SK-N-SH (cell line): ENCODE results near the gene PCLAF. TPM values are rescaled to one million over a fixed set of nuclear protein-coding genes. Genes with fewer than 3 reads are reported as not detected.

Experiments used
- CTCF ChIA-PET: fragments of 300-600, 350-600 bp; formaldehyde crosslinking; extraction: SDS; loops from one replicate; lab custom pipeline; 2021; lab: Yijun Ruan, JAX
- POLR2A ChIA-PET: fragments of 350-600 bp; sonication (Branson Sonifier 250); formaldehyde crosslinking; extraction: SDS; loops from one replicate; lab custom pipeline; 2020; ENCODE audit warnings: antibody characterized with exemption, inconsistent platforms; lab: Yijun Ruan, JAX
- DNase-seq: peaks from one replicate; pipeline ENCODE4 v3.0.0; 2012
- H2AFZ ChIP-seq: fragments of 200-600 bp; sonication (generic); 2 replicates; pipeline ENCODE4 v1.8.1; 2016; ENCODE audit warnings: antibody characterized with exemption, mild to moderate bottlenecking, low read depth
- H3F3A ChIP-seq: fragments of 200-600 bp; sonication (generic); replicated peaks from 2 replicates; pipeline ENCODE3; 2016; ENCODE audit warnings: antibody characterized with exemption, mild to moderate bottlenecking; ENCODE audit not compliant: insufficient read depth
- H3K27ac ChIP-seq, 2 experiments: fragments of 200-500 bp in 1 of 2; fragments of 200-600 bp in 1 of 2; sonication (Bioruptor generic) in 1 of 2; sonication (generic), shearing (Covaris generic) in 1 of 2; 2 replicates each; pipeline versions ENCODE4 v1.5.1 to v1.6.1; 2014 to 2016; ENCODE audit warnings: low read depth in 2 of 2, inconsistent platforms in 1 of 2, low read length in 1 of 2, mild to moderate bottlenecking in 1 of 2, mixed read lengths in 1 of 2
- H3K27me3 ChIP-seq: fragments of 200-600 bp; sonication (generic), shearing (Covaris generic); 2 replicates; pipeline ENCODE4 v1.6.1; 2016; ENCODE audit warnings: mixed run types; ENCODE audit not compliant: insufficient read depth
- H3K36me3 ChIP-seq, 2 experiments: fragments of 200-500 bp in 1 of 2; fragments of 200-600 bp in 1 of 2; sonication (Bioruptor generic) in 1 of 2; sonication (generic) in 1 of 2; replicated peaks in 1 of 2; 2 replicates each; pipeline versions ENCODE3 to v1.5.1; 2014 to 2016; ENCODE audit warnings: low read length in 1 of 2, mild to moderate bottlenecking in 1 of 2; ENCODE audit not compliant: insufficient read depth in 2 of 2, control insufficient read depth in 1 of 2
- H3K4me1 ChIP-seq, 2 experiments: fragments of 200-500 bp in 1 of 2; fragments of 200-600 bp in 1 of 2; sonication (Bioruptor generic) in 1 of 2; sonication (generic), shearing (Covaris generic) in 1 of 2; 2 replicates each; pipeline versions ENCODE4 v1.5.1 to v1.6.1; 2014 to 2016; ENCODE audit warnings: low read depth in 1 of 2, low read length in 1 of 2, mixed run types in 1 of 2; ENCODE audit not compliant: insufficient read depth in 2 of 2, control insufficient read depth in 1 of 2
- H3K4me2 ChIP-seq: fragments of 200-600 bp; sonication (generic), shearing (Covaris generic); 2 replicates; pipeline ENCODE4 v1.6.1; 2017; ENCODE audit warnings: mixed run types
- H3K4me3 ChIP-seq, 2 experiments: fragments of 200-500 bp in 1 of 2; fragments of 200-600 bp in 1 of 2; sonication (Bioruptor generic) in 1 of 2; sonication (generic), shearing (Covaris generic) in 1 of 2; 2 replicates each; pipeline versions ENCODE4 v1.5.1 to v1.8.1; 2014 to 2016; ENCODE audit warnings: low read depth in 2 of 2, inconsistent platforms in 1 of 2, low read length in 1 of 2, mild to moderate bottlenecking in 1 of 2, mixed read lengths in 1 of 2, moderate library complexity in 1 of 2
- H3K79me2 ChIP-seq: fragments of 200-600 bp; sonication (generic); 2 replicates; pipeline ENCODE4 v1.8.1; 2017; ENCODE audit warnings: mild to moderate bottlenecking; ENCODE audit not compliant: insufficient read depth
- H3K9ac ChIP-seq: fragments of 200-600 bp; sonication (generic); 2 replicates; pipeline ENCODE4 v1.6.1; 2017; ENCODE audit warnings: mixed run types
- H3K9me2 ChIP-seq: fragments of 200-600 bp; sonication (generic); 2 replicates; pipeline ENCODE4 v1.6.1; 2017; ENCODE audit warnings: mixed run types
- H3K9me3 ChIP-seq: fragments of 200-600 bp; sonication (generic); 2 replicates; pipeline ENCODE4 v1.6.1; 2017; ENCODE audit warnings: mixed run types, mild to moderate bottlenecking, moderate library complexity
- H4K20me1 ChIP-seq: fragments of 200-600 bp; sonication (generic); 2 replicates; pipeline ENCODE4 v1.6.1; 2017; ENCODE audit warnings: mild to moderate bottlenecking, mixed run types; ENCODE audit not compliant: insufficient read depth
- CHD2 ChIP-seq: fragments of 150-350 bp; IDR thresholded peaks from 2 replicates; pipeline ENCODE4 v1.6.1; 2018; ENCODE audit warnings: low read length; ENCODE audit not compliant: partially characterized antibody
- ELF1 ChIP-seq: IDR thresholded peaks from 2 replicates; pipeline ENCODE4 v1.4.0; 2012
- EP300 ChIP-seq, 2 experiments: IDR thresholded peaks; 2 replicates each; pipeline versions ENCODE4 v1.4.0 to v1.6.1; 2012; ENCODE audit warnings: borderline replicate concordance in 1 of 2, low read depth in 1 of 2, low read length in 1 of 2
- EZH2phosphoT487 ChIP-seq: fragments of 200-600 bp; sonication (generic); IDR thresholded peaks from 2 replicates; pipeline ENCODE4 v1.6.1; 2017; ENCODE audit warnings: low read depth, mixed run types, mild to moderate bottlenecking, antibody characterized with exemption, moderate library complexity, borderline replicate concordance
- FOXJ3 ChIP-seq: sonication (generic); formaldehyde crosslinking; IDR thresholded peaks from 2 replicates; pipeline ENCODE4 v1.5.1; 2020; ENCODE audit warnings: mild to moderate bottlenecking, missing genetic modification reagents
- FOXM1 ChIP-seq: IDR thresholded peaks from 2 replicates; pipeline ENCODE4 v1.4.0; 2012; ENCODE audit warnings: low read depth, mild to moderate bottlenecking
- GABPA ChIP-seq: IDR thresholded peaks from 2 replicates; pipeline ENCODE4 v1.4.0; 2012; ENCODE audit warnings: low read depth, mild to moderate bottlenecking
- JUND ChIP-seq: IDR thresholded peaks from 2 replicates; pipeline ENCODE4 v1.4.0; 2012
- NRF1 ChIP-seq: IDR thresholded peaks from 2 replicates; pipeline ENCODE4 v1.6.1; 2012; ENCODE audit warnings: low read depth, mild to moderate bottlenecking, low read length
- RAD21 ChIP-seq: IDR thresholded peaks from 2 replicates; pipeline ENCODE4 v1.6.1; 2012; ENCODE audit warnings: mild to moderate bottlenecking, low read length
- REST ChIP-seq: IDR thresholded peaks from 2 replicates; pipeline ENCODE4 v1.6.1; 2012; ENCODE audit warnings: mild to moderate bottlenecking, low read depth, low read length, moderate library complexity
- RFX5 ChIP-seq: IDR thresholded peaks from 2 replicates; pipeline ENCODE4 v1.6.1; 2012; ENCODE audit warnings: mild to moderate bottlenecking, improper control_type of control experiment, low read length
- RXRA ChIP-seq: IDR thresholded peaks from 2 replicates; pipeline ENCODE4 v1.4.0; 2012; ENCODE audit warnings: low read depth, mild to moderate bottlenecking, borderline replicate concordance
- SIN3A ChIP-seq: IDR thresholded peaks from 2 replicates; pipeline ENCODE4 v1.6.1; 2012; ENCODE audit warnings: low read depth, mild to moderate bottlenecking, low read length, moderate library complexity, borderline replicate concordance
- SMC3 ChIP-seq: IDR thresholded peaks from 2 replicates; pipeline ENCODE4 v1.6.1; 2012; ENCODE audit warnings: low read depth, low read length, improper control_type of control experiment
- TAF1 ChIP-seq: IDR thresholded peaks from 2 replicates; pipeline ENCODE4 v1.6.1; 2012; ENCODE audit warnings: low read depth, mild to moderate bottlenecking, low read length, moderate library complexity, borderline replicate concordance
- TCF12 ChIP-seq: IDR thresholded peaks from 2 replicates; pipeline ENCODE4 v1.4.0; 2012
- TEAD4 ChIP-seq: IDR thresholded peaks from 2 replicates; pipeline ENCODE4 v1.4.0; 2012; ENCODE audit warnings: mild to moderate bottlenecking, borderline replicate concordance; ENCODE audit not compliant: insufficient read depth
- YY1 ChIP-seq: IDR thresholded peaks from 2 replicates; pipeline ENCODE4 v1.4.0; 2012; ENCODE audit warnings: low read depth, mild to moderate bottlenecking
- WGBS: methylation state at CpG from one replicate; pipeline ENCODE4 v1.1.6; 2017; ENCODE audit warnings: low lambda C conversion rate; 5-methylcytosine and 5-hydroxymethylcytosine counted together
- polyA plus RNA-seq, 3 experiments: library from polyadenylated mRNA; depleted of rRNA; stranded (reverse); fragments of >200 nt; gene quantifications; 2 replicates each; pipeline ENCODE4 v1.2.3, GENCODE V29; 2012
- TF ChIP-seq, protein P1 (sequence below): fragments of 150-350 bp; IDR thresholded peaks from 2 replicates; pipeline ENCODE4 v1.6.1; 2016; ENCODE audit warnings: mild to moderate bottlenecking, low read depth, low read length
- TF ChIP-seq, protein P2 (sequence below): fragments of 200-600 bp; sonication (generic); IDR thresholded peaks from 2 replicates; pipeline ENCODE4 v1.6.1; 2017; ENCODE audit warnings: antibody characterized with exemption, mild to moderate bottlenecking, moderate library complexity
- TF ChIP-seq, protein P3 (sequence below): IDR thresholded peaks from 2 replicates; pipeline ENCODE4; 2012
- TF ChIP-seq, protein P4 (sequence below): IDR thresholded peaks from 2 replicates; pipeline ENCODE4 v1.4.0; 2012; ENCODE audit warnings: low read depth

The PCLAF gene
- polyA plus RNA-seq, 1 of the 3 experiments (the other 2 are of a cell fraction), result 35.0 TPM

DNA sequence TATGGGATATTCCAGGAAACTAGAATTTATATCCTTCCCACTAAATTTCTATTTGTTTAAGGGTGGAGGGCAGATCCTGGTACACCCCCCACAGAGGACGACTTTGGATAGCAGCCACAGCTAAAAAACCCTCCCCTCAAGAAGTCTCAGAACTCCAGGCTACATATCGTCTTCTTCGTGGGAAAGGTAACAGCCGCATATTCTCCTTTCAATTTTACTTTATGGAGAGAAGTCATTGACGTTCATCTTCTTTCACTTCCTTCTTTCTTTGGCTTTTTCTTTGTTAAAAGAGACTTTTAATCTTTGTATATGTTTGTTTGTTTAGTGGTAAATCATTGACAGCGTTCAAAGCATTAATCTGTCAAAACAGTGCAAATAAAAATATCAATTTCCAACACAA is 42.7 kb upstream of the PCLAF start:
- ChIA-PET CTCF (interaction anchor here (5.4 kb wide), 1 partner anchor 257 kb away, joined by 24 read pairs; no protein-coding TSS in a partner anchor), POLR2A (no interaction called here)
- H3K9ac ChIP-seq, result no peak overlapping the region
- no peak overlapping the region for H3K4me2 ChIP-seq
- peaks cover 15% of the 10 kb centered on the region for H3F3A ChIP-seq
- TF ChIP-seq SMC3 (no peak), SIN3A (no peak), TAF1 (no peak), TEAD4 (no peak), EP300 (IDR thresholded peaks at IDR 0.05; ENCODE audit: borderline replicate concordance in 1 of 2, low read depth in 1 of 2, low read length in 1 of 2) (no peak), NRF1 (no peak), ELF1 (no peak), RXRA (no peak), EZH2phosphoT487 (no peak), YY1 (no peak), TCF12 (no peak), JUND (no peak)
- TF ChIP-seq, protein P1, sequence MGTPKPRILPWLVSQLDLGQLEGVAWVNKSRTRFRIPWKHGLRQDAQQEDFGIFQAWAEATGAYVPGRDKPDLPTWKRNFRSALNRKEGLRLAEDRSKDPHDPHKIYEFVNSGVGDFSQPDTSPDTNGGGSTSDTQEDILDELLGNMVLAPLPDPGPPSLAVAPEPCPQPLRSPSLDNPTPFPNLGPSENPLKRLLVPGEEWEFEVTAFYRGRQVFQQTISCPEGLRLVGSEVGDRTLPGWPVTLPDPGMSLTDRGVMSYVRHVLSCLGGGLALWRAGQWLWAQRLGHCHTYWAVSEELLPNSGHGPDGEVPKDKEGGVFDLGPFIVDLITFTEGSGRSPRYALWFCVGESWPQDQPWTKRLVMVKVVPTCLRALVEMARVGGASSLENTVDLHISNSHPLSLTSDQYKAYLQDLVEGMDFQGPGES, result no peak
- no peaks in the 10 kb centered on the region for H3K79me2 ChIP-seq
- H3K9me3 ChIP-seq, result no peaks in the 10 kb centered on the region
- WGBS, result 89% methylated on average over 6 of the region's 6 CpGs
- no peaks in the 10 kb centered on the region for H3K9me2 ChIP-seq
- H3K27me3 ChIP-seq, result no peaks in the 10 kb centered on the region
- no peak overlapping the region for H2AFZ ChIP-seq
- H3K36me3 ChIP-seq, result peaks cover 30 to 57% of the 10 kb centered on the region in 2 experiments
- no peaks in the 10 kb centered on the region for H3K4me1 ChIP-seq
- no peaks in the 10 kb centered on the region for H4K20me1 ChIP-seq
- no peak overlapping the region for H3K27ac ChIP-seq
- DNase-seq, result no peak
- H3K4me3 ChIP-seq, result no peak overlapping the region

DNA sequence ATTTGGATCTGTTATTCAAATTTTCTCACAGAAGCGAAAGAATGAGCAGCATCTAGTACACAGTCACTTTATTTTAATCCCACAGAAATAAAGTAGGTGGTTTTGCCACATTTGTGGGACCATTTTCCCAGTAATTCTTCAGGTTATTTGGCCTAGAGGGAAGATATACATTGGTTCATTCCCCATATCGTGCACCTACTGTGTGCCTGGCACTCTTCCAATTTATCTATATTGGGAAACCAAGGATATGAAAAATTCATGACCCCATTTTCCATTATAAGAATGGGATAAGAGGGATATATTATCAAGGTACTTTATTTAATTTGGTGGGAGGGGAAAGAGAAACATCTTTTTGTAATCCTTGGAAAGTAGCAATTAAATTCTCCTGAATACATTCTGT is 41.5 kb upstream of the PCLAF start:
- Histone ChIP-seq H3K9ac (no peak overlapping the region), H3K4me3 (no peak overlapping the region), H3K9me3 (no peaks in the 10 kb centered on the region), H3K27me3 (no peaks in the 10 kb centered on the region), H2AFZ (no peak overlapping the region), H3K27ac (no peak overlapping the region), H3F3A (peaks cover 11% of the 10 kb centered on the region), H3K36me3 (peaks cover 33 to 65% of the 10 kb centered on the region in 2 experiments), H4K20me1 (no peaks in the 10 kb centered on the region), H3K79me2 (no peaks in the 10 kb centered on the region), H3K4me2 (no peak overlapping the region), H3K9me2 (no peaks in the 10 kb centered on the region), H3K4me1 (no peaks in the 10 kb centered on the region)
- ChIA-PET POLR2A (no interaction called here), CTCF (no interaction called here)
- DNase-seq, result no peak
- 98% methylated on average over 2 of the region's 2 CpGs for WGBS
- TF ChIP-seq GABPA, result no peak
- no peak for TF ChIP-seq CHD2
- TF ChIP-seq, protein P2, sequence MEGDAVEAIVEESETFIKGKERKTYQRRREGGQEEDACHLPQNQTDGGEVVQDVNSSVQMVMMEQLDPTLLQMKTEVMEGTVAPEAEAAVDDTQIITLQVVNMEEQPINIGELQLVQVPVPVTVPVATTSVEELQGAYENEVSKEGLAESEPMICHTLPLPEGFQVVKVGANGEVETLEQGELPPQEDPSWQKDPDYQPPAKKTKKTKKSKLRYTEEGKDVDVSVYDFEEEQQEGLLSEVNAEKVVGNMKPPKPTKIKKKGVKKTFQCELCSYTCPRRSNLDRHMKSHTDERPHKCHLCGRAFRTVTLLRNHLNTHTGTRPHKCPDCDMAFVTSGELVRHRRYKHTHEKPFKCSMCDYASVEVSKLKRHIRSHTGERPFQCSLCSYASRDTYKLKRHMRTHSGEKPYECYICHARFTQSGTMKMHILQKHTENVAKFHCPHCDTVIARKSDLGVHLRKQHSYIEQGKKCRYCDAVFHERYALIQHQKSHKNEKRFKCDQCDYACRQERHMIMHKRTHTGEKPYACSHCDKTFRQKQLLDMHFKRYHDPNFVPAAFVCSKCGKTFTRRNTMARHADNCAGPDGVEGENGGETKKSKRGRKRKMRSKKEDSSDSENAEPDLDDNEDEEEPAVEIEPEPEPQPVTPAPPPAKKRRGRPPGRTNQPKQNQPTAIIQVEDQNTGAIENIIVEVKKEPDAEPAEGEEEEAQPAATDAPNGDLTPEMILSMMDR, result no peak
- no peak for TF ChIP-seq REST
- no peak for TF ChIP-seq RAD21
- TF ChIP-seq EZH2phosphoT487, result no peak
- no peak for TF ChIP-seq RFX5
- TF ChIP-seq TEAD4, result no peak
- TF ChIP-seq, protein P3, sequence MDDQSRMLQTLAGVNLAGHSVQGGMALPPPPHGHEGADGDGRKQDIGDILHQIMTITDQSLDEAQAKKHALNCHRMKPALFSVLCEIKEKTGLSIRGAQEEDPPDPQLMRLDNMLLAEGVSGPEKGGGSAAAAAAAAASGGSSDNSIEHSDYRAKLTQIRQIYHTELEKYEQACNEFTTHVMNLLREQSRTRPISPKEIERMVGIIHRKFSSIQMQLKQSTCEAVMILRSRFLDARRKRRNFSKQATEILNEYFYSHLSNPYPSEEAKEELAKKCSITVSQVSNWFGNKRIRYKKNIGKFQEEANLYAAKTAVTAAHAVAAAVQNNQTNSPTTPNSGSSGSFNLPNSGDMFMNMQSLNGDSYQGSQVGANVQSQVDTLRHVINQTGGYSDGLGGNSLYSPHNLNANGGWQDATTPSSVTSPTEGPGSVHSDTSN, result no peak
- no peak for TF ChIP-seq FOXJ3 (CRISPR knock-in tag)
- TF ChIP-seq YY1, result no peak
- TF ChIP-seq, protein P4, sequence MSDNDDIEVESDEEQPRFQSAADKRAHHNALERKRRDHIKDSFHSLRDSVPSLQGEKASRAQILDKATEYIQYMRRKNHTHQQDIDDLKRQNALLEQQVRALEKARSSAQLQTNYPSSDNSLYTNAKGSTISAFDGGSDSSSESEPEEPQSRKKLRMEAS, result no peak
- no peak for TF ChIP-seq NRF1
- TF ChIP-seq TCF12, result no peak
- TF ChIP-seq FOXM1, result no peak
